GM21529 (cell line): Measurements from ENCODE around the gene ALG1L2.
"Not testable (repeated sequence)": the region's sequence is repeated elsewhere in the genome, so short reads cannot be mapped to it uniquely, and the experiment has no call there.

ENCODE experiments used
- ATAC-seq: cut with Tn5 transposase; IDR thresholded peaks from one replicate; pipeline ENCODE4 v1.9.1; 2021; ENCODE audit not compliant: unreplicated experiment

Gene ALG1L2

GRCh38 chr3:130122891-130123775 is 41.5 kb downstream of the ALG1L2 start:
- not testable (repeated sequence) for ATAC-seq

DNA sequence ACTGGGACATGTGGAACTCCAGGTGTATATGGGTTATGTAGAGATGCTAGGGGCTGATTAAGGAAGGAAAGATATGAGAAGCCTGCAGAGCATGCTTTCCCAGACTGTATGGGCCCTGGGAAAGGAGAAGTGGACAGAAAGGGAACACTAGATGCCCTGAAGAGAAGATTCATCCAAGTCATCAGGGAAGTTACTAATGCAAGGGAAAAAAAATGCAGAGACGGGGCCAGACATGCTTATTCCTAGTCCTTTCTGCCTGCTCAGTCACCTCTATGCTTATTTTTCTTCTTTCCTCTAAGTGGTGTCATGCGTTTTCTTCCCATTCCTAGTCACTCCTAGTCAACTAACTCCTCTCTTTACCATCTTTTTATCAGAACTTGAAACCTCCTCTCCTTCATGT is 43.8 kb downstream of the ALG1L2 start:
- not testable (repeated sequence) for ATAC-seq

- not testable (repeated sequence) for ATAC-seq
These were observed 54.7 kb downstream of the ALG1L2 start for GRCh38 chr3:130136337-130136736.

- not testable (repeated sequence) for ATAC-seq
These were observed 56.1 kb downstream of the ALG1L2 start for GRCh38 chr3:130137685-130138084.

GRCh38 chr3:130138992-130139391 is 57.4 kb downstream of the ALG1L2 start:
- not testable (repeated sequence) for ATAC-seq

GRCh38 chr3:130140756-130141155 is 59.1 kb downstream of the ALG1L2 start:
- ATAC-seq: not testable (repeated sequence)

DNA sequence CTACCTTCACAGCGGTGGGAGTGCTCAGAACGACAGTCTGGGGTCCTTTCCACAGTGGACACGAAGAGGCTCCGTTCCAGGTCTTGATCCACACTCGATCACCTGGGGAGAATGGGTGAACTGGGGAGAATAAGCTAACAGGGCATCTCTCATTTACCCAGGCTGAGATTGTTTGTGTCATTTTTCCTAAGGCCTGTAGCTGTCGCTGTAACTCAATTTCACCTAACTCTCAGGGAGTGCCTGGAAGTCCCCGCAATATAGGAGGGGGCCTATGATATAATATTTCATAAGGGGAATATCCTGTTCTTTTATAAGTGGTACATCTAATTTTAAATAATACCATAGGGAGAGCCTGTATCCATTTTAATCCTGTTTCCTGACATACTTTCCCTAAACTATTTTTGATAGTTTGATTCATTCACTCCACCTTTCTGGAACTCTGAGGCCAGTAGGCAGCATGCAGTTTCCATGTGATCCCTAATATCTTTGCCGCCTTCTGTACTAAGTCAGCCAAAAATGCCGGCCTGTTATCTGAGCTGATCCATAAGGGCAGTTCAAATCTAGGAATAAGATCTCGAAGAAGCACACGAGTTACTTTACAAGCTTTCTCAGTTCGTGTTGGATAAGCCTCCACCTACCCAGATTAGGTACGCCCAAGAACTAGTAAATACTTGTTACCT is 62.2 kb downstream of the ALG1L2 start:
- not testable (repeated sequence) for ATAC-seq

DNA sequence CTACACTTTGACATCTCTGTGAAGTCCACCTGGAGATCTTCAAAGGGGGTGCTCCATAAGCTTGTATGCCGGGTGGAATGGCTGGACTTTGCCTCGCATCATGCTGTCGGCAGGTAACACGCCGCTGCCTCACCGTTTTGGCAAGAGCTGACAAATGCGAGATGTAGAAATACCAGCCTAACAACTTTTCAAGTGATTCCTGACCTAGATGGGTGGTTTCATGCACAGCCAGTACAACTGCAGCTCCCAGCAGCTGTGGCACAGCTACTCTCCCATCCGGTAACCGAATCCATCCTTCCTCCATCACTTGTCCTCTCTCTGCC is 62.7 kb downstream of the ALG1L2 start:
- ATAC-seq: not testable (repeated sequence)

GRCh38 chr3:130145456-130145855 is 63.8 kb downstream of the ALG1L2 start:
- ATAC-seq: not testable (repeated sequence)

DNA sequence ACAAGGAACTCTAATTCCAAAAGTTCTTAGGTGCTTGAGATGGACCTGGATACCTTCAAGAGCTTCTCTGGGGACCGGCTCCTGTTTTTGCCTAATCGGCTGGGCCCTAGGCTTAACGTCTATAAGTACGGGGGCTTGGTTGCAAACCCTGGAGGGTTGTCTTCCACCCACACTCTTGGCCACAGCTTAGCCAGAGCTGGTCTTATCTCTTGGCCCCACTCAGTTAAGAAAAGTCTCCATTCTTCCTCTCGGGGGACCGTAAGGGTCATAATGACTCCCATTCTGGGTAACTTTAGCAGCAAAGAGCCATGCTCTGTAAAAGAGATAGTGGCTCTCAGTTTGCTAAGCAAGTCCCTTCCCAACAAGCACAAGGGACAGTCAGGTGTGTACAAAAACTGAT is 64.8 kb downstream of the ALG1L2 start:
- not testable (repeated sequence) for ATAC-seq
